Measurements from ENCODE around the gene FN1. TPM values are rescaled to one million over a fixed set of nuclear protein-coding genes. Genes with fewer than 3 reads are reported as not detected.

The FN1 gene
- total and polyA plus RNA-seq, 7 donors: 16.0 to 64.3 (median 40.3) TPM

DNA sequence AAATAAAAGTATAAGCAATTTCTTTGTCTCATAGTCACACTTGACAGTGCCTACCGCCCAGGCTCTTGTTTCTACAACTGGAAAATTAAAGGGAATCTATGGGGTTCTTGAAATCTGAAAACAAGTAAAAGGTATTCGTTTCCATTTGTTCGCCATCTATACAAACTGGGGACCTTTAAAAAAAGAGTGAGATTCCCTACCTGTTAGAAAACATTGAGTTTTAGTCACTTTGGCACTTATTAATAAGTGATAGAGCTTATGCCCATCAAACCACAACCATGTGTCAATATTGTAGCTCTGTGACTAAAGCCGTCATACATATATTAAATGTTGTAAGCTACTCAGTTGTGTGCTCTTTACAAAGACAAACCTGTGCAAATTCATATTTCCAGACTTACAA lies 13.2 kb downstream of the FN1 start:
- ATAC-seq (no peak), DNase-seq (no peak)
- H3K4me3 ChIP-seq: no peak overlapping the region
- no peaks in the 10 kb centered on the region for H3K4me1 ChIP-seq
- no peaks in the 10 kb centered on the region for H3K27me3 ChIP-seq (ENCODE audit: insufficient read depth in 3 of 3, low read length in 2 of 3)
- intact Hi-C loops (cut with DNase I): no loop called here
- TF ChIP-seq CTCF (IDR thresholded peaks at IDR 0.05): no peak
- H3K27ac ChIP-seq: no peak overlapping the region
- no peaks in the 10 kb centered on the region for H3K9me3 ChIP-seq
- WGBS, 3 donors: 95 to 96% (median 96%) methylated on average over 4 of the region's 4 CpGs
- H3K36me3 ChIP-seq (ENCODE audit: insufficient read depth in 1 of 2, low read depth in 1 of 2): peaks cover 0 to 17% of the 10 kb centered on the region in 2 donors

GRCh38 chr2:215421859-215422461 lies 13.9 kb downstream of the FN1 start:
- Histone ChIP-seq H3K36me3 (ENCODE audit: insufficient read depth in 1 of 2, low read depth in 1 of 2) (peaks cover 0 to 12% of the 10 kb centered on the region in 2 donors), H3K9me3 (no peaks in the 10 kb centered on the region), H3K27me3 (ENCODE audit: insufficient read depth in 3 of 3, low read length in 2 of 3) (no peaks in the 10 kb centered on the region), H3K4me1 (no peaks in the 10 kb centered on the region), H3K27ac (no peak overlapping the region), H3K4me3 (no peak overlapping the region)
- no peak for ATAC-seq
- 78 to 84% (median 80%) methylated on average over 10 of the region's 10 CpGs for WGBS, 3 donors
- DNase-seq: no peak
- TF ChIP-seq CTCF (IDR thresholded peaks at IDR 0.05): no peak
- intact Hi-C loops (cut with DNase I): no loop called here

DNA sequence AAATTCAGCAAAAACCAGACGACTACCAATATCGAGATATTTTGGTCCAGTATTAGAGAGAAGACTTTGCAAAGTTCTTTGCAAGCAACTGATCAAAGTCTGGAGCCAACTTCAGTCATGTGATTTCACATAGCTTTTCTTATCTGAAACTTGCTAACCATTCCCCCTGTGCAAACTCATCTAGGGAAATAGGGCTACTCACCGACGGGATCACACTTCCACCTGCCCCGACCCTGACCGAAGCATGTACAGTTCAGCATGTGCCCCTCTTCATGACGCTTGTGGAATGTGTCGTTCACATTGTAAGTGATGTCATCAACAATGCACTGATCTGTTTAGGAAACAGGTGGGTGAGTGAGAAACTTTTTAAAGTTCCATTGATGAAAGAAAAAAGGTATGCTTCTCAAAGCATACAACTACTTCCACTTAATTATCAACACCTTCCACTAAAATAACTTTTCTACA lies 15.4 kb downstream of the FN1 start:
- no peaks in the 10 kb centered on the region for H3K9me3 ChIP-seq
- no peaks in the 10 kb centered on the region for H3K4me1 ChIP-seq
- intact Hi-C loops (cut with DNase I): no loop called here
- H3K4me3 ChIP-seq: no peak overlapping the region
- WGBS, 3 donors: 81 to 87% (median 82%) methylated on average over 8 of the region's 8 CpGs
- DNase-seq: no peak
- no peak for ATAC-seq
- no peak for TF ChIP-seq CTCF (IDR thresholded peaks at IDR 0.05)
- H3K36me3 ChIP-seq (ENCODE audit: insufficient read depth in 1 of 2, low read depth in 1 of 2): peaks cover 0 to 12% of the 10 kb centered on the region in 2 donors
- H3K27ac ChIP-seq: no peak overlapping the region
- H3K27me3 ChIP-seq (ENCODE audit: insufficient read depth in 3 of 3, low read length in 2 of 3): no peaks in the 10 kb centered on the region

GRCh38 chr2:215419769-215420470 lies 15.9 kb downstream of the FN1 start:
- TF ChIP-seq CTCF (IDR thresholded peaks at IDR 0.05): no peak
- Histone ChIP-seq H3K4me1 (no peaks in the 10 kb centered on the region), H3K4me3 (no peak overlapping the region), H3K36me3 (ENCODE audit: insufficient read depth in 1 of 2, low read depth in 1 of 2) (peaks cover 0 to 12% of the 10 kb centered on the region in 2 donors), H3K27me3 (ENCODE audit: insufficient read depth in 3 of 3, low read length in 2 of 3) (no peaks in the 10 kb centered on the region), H3K27ac (no peak overlapping the region), H3K9me3 (no peaks in the 10 kb centered on the region)
- intact Hi-C loops (cut with DNase I): no loop called here
- DNase-seq: no peak
- WGBS, 3 donors: 75 to 93% (median 79%) methylated on average over 7 of the region's 7 CpGs
- no peak for ATAC-seq
